Activated CD8-positive, alpha-beta memory T cell treated with anti-CD3 and anti-CD28 coated beads, Interleukin-2, amount 10 ng/mL, durations not matched to agents 7 days and 5 days (primary cell): ENCODE results near the gene ROBO1. TPM values are rescaled to one million over a fixed set of nuclear protein-coding genes. Genes with fewer than 3 reads are reported as not detected.

ENCODE experiments used
- ATAC-seq: fragments of 150-1000 bp; cut with Tn5 transposase; one replicate; pipeline ENCODE4 v1.10.0; 2021; ENCODE audit warnings: moderate library complexity
- CTCF ChIA-PET: fragments of 350-600 bp; sonication (Branson Sonifier 250); formaldehyde crosslinking; loops from one replicate; lab custom pipeline; 2021; ENCODE audit warnings: antibody characterized with exemption; lab: Charles Lee
- DNase-seq: peaks from one replicate; pipeline ENCODE4 v3.0.0-alpha.2; 2020
- H3K27ac Mint-ChIP-seq: one replicate; pipeline ENCODE4 v1.8.0; 2021; ENCODE audit warnings: mild to moderate bottlenecking, mixed read lengths
- H3K27me3 Mint-ChIP-seq: one replicate; pipeline ENCODE4 v1.8.0; 2021; ENCODE audit warnings: mixed read lengths
- H3K36me3 Mint-ChIP-seq: one replicate; pipeline ENCODE4 v1.8.0; 2021; ENCODE audit warnings: mild to moderate bottlenecking, mixed read lengths
- H3K4me1 Mint-ChIP-seq: one replicate; pipeline ENCODE4 v1.8.0; 2021; ENCODE audit warnings: mixed read lengths
- H3K4me3 Mint-ChIP-seq: one replicate; pipeline ENCODE4 v1.8.0; 2021; ENCODE audit warnings: mild to moderate bottlenecking, moderate library complexity, mixed read lengths
- H3K9me3 Mint-ChIP-seq: one replicate; pipeline ENCODE4 v1.8.0; 2022; ENCODE audit warnings: low read depth, mixed read lengths
- total RNA-seq, 2 experiments: library from RNA; stranded (reverse); gene quantifications; one replicate each; pipeline ENCODE4 v1.2.3, GENCODE V29; 2021

The ROBO1 gene
- total RNA-seq, 2 experiments from 2014 or later = 0.32 to 0.87 TPM

- no peaks in the 10 kb centered on the region for H3K27me3 Mint-ChIP-seq
- no peak overlapping the region for H3K27ac Mint-ChIP-seq
- H3K9me3 Mint-ChIP-seq = peaks cover 5% of the 10 kb centered on the region
- no peaks in the 10 kb centered on the region for H3K36me3 Mint-ChIP-seq
- no peak for DNase-seq
- H3K4me3 Mint-ChIP-seq = no peak overlapping the region
- ATAC-seq = no peak
- no peaks in the 10 kb centered on the region for H3K4me1 Mint-ChIP-seq
- CTCF ChIA-PET = no interaction called here
Observed at GRCh38 chr3:79653266-79653830, 114.5 kb downstream of the ROBO1 start.

GRCh38 chr3:79651536-79652065 lies 116.2 kb downstream of the ROBO1 start:
- CTCF ChIA-PET = no interaction called here
- no peaks in the 10 kb centered on the region for H3K27me3 Mint-ChIP-seq

GRCh38 chr3:79639855-79640254 lies 127.9 kb downstream of the ROBO1 start:
- ATAC-seq = no peak

More at GRCh38 chr3:79651536-79652065, 116.2 kb downstream of the ROBO1 start:
- Mint-ChIP-seq H3K9me3 (peaks cover 3% of the 10 kb centered on the region), H3K4me3 (no peak overlapping the region), H3K36me3 (no peaks in the 10 kb centered on the region), H3K4me1 (no peaks in the 10 kb centered on the region), H3K27ac (no peak overlapping the region)
- ATAC-seq (no peak), DNase-seq (no peak)

GRCh38 chr3:79636372-79636771 lies 131.4 kb downstream of the ROBO1 start:
- Mint-ChIP-seq H3K9me3 (peaks cover 2% of the 10 kb centered on the region), H3K4me3 (no peak overlapping the region), H3K36me3 (no peaks in the 10 kb centered on the region), H3K27me3 (no peaks in the 10 kb centered on the region), H3K27ac (no peak overlapping the region), H3K4me1 (no peaks in the 10 kb centered on the region)
- no peak for ATAC-seq
- CTCF ChIA-PET = no interaction called here
- no peak for DNase-seq

More at GRCh38 chr3:79639855-79640254, 127.9 kb downstream of the ROBO1 start:
- Mint-ChIP-seq H3K4me1 (no peaks in the 10 kb centered on the region), H3K9me3 (peaks cover 4% of the 10 kb centered on the region), H3K27ac (no peak overlapping the region), H3K4me3 (no peak overlapping the region), H3K36me3 (no peaks in the 10 kb centered on the region), H3K27me3 (no peaks in the 10 kb centered on the region)
- DNase-seq = no peak
- CTCF ChIA-PET = no interaction called here

- no peak for DNase-seq
- no peak overlapping the region for H3K27ac Mint-ChIP-seq
- no peaks in the 10 kb centered on the region for H3K36me3 Mint-ChIP-seq
- no peaks in the 10 kb centered on the region for H3K27me3 Mint-ChIP-seq
- H3K9me3 Mint-ChIP-seq = peaks cover 9% of the 10 kb centered on the region
- no peaks in the 10 kb centered on the region for H3K4me1 Mint-ChIP-seq
- H3K4me3 Mint-ChIP-seq = no peak overlapping the region
- no peak for ATAC-seq
- CTCF ChIA-PET = no interaction called here
Observed at GRCh38 chr3:79632842-79633241, 135.0 kb downstream of the ROBO1 start.

GRCh38 chr3:79618883-79619282 lies 148.9 kb downstream of the ROBO1 start:
- no peak overlapping the region for H3K27ac Mint-ChIP-seq
- no peaks in the 10 kb centered on the region for H3K4me1 Mint-ChIP-seq
- H3K9me3 Mint-ChIP-seq = peaks cover 36% of the 10 kb centered on the region
- no peak for ATAC-seq
- H3K36me3 Mint-ChIP-seq = peaks cover 1% of the 10 kb centered on the region
- CTCF ChIA-PET = no interaction called here
- no peaks in the 10 kb centered on the region for H3K27me3 Mint-ChIP-seq
- no peak overlapping the region for H3K4me3 Mint-ChIP-seq
- DNase-seq = no peak

GRCh38 chr3:79606414-79606813 lies 161.4 kb downstream of the ROBO1 start:
- H3K4me3 Mint-ChIP-seq = no peak overlapping the region
- no peaks in the 10 kb centered on the region for H3K36me3 Mint-ChIP-seq
- no peaks in the 10 kb centered on the region for H3K4me1 Mint-ChIP-seq
- CTCF ChIA-PET = no interaction called here
- no peak for ATAC-seq
- H3K9me3 Mint-ChIP-seq = peaks cover 11% of the 10 kb centered on the region
- H3K27ac Mint-ChIP-seq = no peak overlapping the region
- no peaks in the 10 kb centered on the region for H3K27me3 Mint-ChIP-seq
- no peak for DNase-seq

GRCh38 chr3:79604681-79605080 lies 163.1 kb downstream of the ROBO1 start:
- Mint-ChIP-seq H3K4me3 (no peak overlapping the region), H3K36me3 (no peaks in the 10 kb centered on the region), H3K4me1 (no peaks in the 10 kb centered on the region), H3K27me3 (no peaks in the 10 kb centered on the region), H3K27ac (no peak overlapping the region), H3K9me3 (peaks cover 9% of the 10 kb centered on the region)
- no peak for DNase-seq
- ATAC-seq = no peak
- CTCF ChIA-PET = no interaction called here

- Mint-ChIP-seq H3K36me3 (no peaks in the 10 kb centered on the region), H3K9me3 (peaks cover 8% of the 10 kb centered on the region), H3K4me1 (no peaks in the 10 kb centered on the region), H3K27me3 (no peaks in the 10 kb centered on the region), H3K27ac (no peak overlapping the region), H3K4me3 (no peak overlapping the region)
- CTCF ChIA-PET = no interaction called here
- DNase-seq = no peak
- ATAC-seq = no peak
Observed at GRCh38 chr3:79602385-79602784, 165.4 kb downstream of the ROBO1 start.

GRCh38 chr3:79598594-79598993 lies 169.2 kb downstream of the ROBO1 start:
- Mint-ChIP-seq H3K4me3 (no peak overlapping the region), H3K36me3 (no peaks in the 10 kb centered on the region), H3K27ac (no peak overlapping the region), H3K4me1 (no peaks in the 10 kb centered on the region), H3K27me3 (no peaks in the 10 kb centered on the region), H3K9me3 (peaks cover 4% of the 10 kb centered on the region)
- no peak for ATAC-seq
- no peak for DNase-seq
- CTCF ChIA-PET = no interaction called here

GRCh38 chr3:79597709-79598108 lies 170.1 kb downstream of the ROBO1 start:
- Mint-ChIP-seq H3K36me3 (no peaks in the 10 kb centered on the region), H3K9me3 (peaks cover 4% of the 10 kb centered on the region), H3K27ac (no peak overlapping the region), H3K4me3 (no peak overlapping the region), H3K4me1 (no peaks in the 10 kb centered on the region), H3K27me3 (no peaks in the 10 kb centered on the region)
- DNase-seq (no peak), ATAC-seq (no peak)
- CTCF ChIA-PET = no interaction called here

GRCh38 chr3:79587150-79587549 lies 180.6 kb downstream of the ROBO1 start:
- CTCF ChIA-PET = no interaction called here
- Mint-ChIP-seq H3K4me3 (no peak overlapping the region), H3K9me3 (no peaks in the 10 kb centered on the region), H3K36me3 (no peaks in the 10 kb centered on the region), H3K27me3 (no peaks in the 10 kb centered on the region), H3K27ac (no peak overlapping the region), H3K4me1 (no peaks in the 10 kb centered on the region)
- ATAC-seq (no peak), DNase-seq (no peak)

GRCh38 chr3:79586232-79586631 lies 181.6 kb downstream of the ROBO1 start:
- Mint-ChIP-seq H3K9me3 (no peaks in the 10 kb centered on the region), H3K36me3 (no peaks in the 10 kb centered on the region), H3K27me3 (no peaks in the 10 kb centered on the region), H3K27ac (no peak overlapping the region), H3K4me3 (no peak overlapping the region), H3K4me1 (no peaks in the 10 kb centered on the region)
- ATAC-seq (no peak), DNase-seq (no peak)
- CTCF ChIA-PET = no interaction called here

- H3K27me3 Mint-ChIP-seq = no peaks in the 10 kb centered on the region
- DNase-seq = no peak
Observed at GRCh38 chr3:79572930-79573329, 194.9 kb downstream of the ROBO1 start.

More at GRCh38 chr3:79572930-79573329, 194.9 kb downstream of the ROBO1 start:
- no peak for ATAC-seq
- H3K4me1 Mint-ChIP-seq = no peaks in the 10 kb centered on the region
- peaks cover 7% of the 10 kb centered on the region for H3K9me3 Mint-ChIP-seq
- CTCF ChIA-PET = no interaction called here
- no peak overlapping the region for H3K27ac Mint-ChIP-seq
- H3K4me3 Mint-ChIP-seq = no peak overlapping the region
- no peaks in the 10 kb centered on the region for H3K36me3 Mint-ChIP-seq
